Neural crest cell (in vitro differentiated cells): ENCODE data around the gene HMG20B. TPM values are rescaled to one million over a fixed set of nuclear protein-coding genes. Genes with fewer than 3 reads are reported as not detected.
A peak's percentile ranks its signal among the peaks of the same experiment; 100 is the strongest.

Experiments
- DNase-seq: peaks from one replicate; pipeline ENCODE4 v3.0.0; 2021; ENCODE audit warnings: low read depth, mixed read lengths, low spot score
- H3K27ac Mint-ChIP-seq: one replicate; pipeline ENCODE4 v1.8.0; 2021; ENCODE audit warnings: mild to moderate bottlenecking, mixed read lengths; ENCODE audit not compliant: unreplicated experiment
- H3K27me3 Mint-ChIP-seq: 2 replicates; pipeline ENCODE4 v1.8.0; 2021; ENCODE audit warnings: low read depth, mild to moderate bottlenecking, mixed read lengths
- H3K36me3 Mint-ChIP-seq: 2 replicates; pipeline ENCODE4 v1.8.0; 2021; ENCODE audit warnings: low read depth, mild to moderate bottlenecking, mixed read lengths
- H3K4me1 Mint-ChIP-seq: 2 replicates; pipeline ENCODE4 v1.8.0; 2021; ENCODE audit warnings: mixed read lengths
- H3K4me3 Mint-ChIP-seq: one replicate; pipeline ENCODE4 v1.8.0; 2021; ENCODE audit warnings: mild to moderate bottlenecking, mixed read lengths
- H3K9me3 Mint-ChIP-seq: 2 replicates; pipeline ENCODE4 v1.8.0; 2021; ENCODE audit warnings: mixed read lengths
- CTCF ChIP-seq: fragments of 200-600 bp; sonication (generic); conservative IDR thresholded peaks from 2 replicates; pipeline ENCODE4 v1.5.0; 2021; ENCODE audit warnings: antibody characterized with exemption, mild to moderate bottlenecking
- total RNA-seq: library from RNA; stranded (reverse); gene quantifications from 2 replicates; pipeline ENCODE4 v1.2.1, GENCODE V29; 2021

HMG20B gene
- total RNA-seq, 1 donor from 2014 or later, result 79.6 TPM

- no peaks in the 10 kb centered on the region for H3K4me1 Mint-ChIP-seq
- H3K4me3 Mint-ChIP-seq, result no peak overlapping the region
- H3K9me3 Mint-ChIP-seq, result no peaks in the 10 kb centered on the region
- H3K27me3 Mint-ChIP-seq, result no peaks in the 10 kb centered on the region
- no peak for DNase-seq
- H3K27ac Mint-ChIP-seq, result peak overlapping the region; percentile 67
- no peak for TF ChIP-seq CTCF
- no peaks in the 10 kb centered on the region for H3K36me3 Mint-ChIP-seq
Observed at GRCh38 chr19:3614858-3615505, 42.2 kb downstream of the HMG20B start.

- no peaks in the 10 kb centered on the region for H3K27me3 Mint-ChIP-seq
- H3K4me1 Mint-ChIP-seq, result no peaks in the 10 kb centered on the region
- no peak for TF ChIP-seq CTCF
- H3K9me3 Mint-ChIP-seq, result no peaks in the 10 kb centered on the region
- no peaks in the 10 kb centered on the region for H3K36me3 Mint-ChIP-seq
- peak overlapping the region; percentile 67 for H3K27ac Mint-ChIP-seq
- DNase-seq, result no peak
- no peak overlapping the region for H3K4me3 Mint-ChIP-seq
Observed at GRCh38 chr19:3615524-3616135, 42.9 kb downstream of the HMG20B start.

GRCh38 chr19:3617463-3617862 is 44.7 kb downstream of the HMG20B start:
- Mint-ChIP-seq H3K9me3 (no peaks in the 10 kb centered on the region), H3K27ac (no peak overlapping the region), H3K36me3 (no peaks in the 10 kb centered on the region), H3K4me3 (peak overlapping the region; percentile 31), H3K27me3 (no peaks in the 10 kb centered on the region), H3K4me1 (no peaks in the 10 kb centered on the region)
- DNase-seq, result no peak
- no peak for TF ChIP-seq CTCF

GRCh38 chr19:3618144-3618810 is 45.5 kb downstream of the HMG20B start:
- DNase-seq, result peak; percentile 48
- Mint-ChIP-seq H3K27ac (no peak overlapping the region), H3K4me1 (no peaks in the 10 kb centered on the region), H3K4me3 (no peak overlapping the region), H3K27me3 (no peaks in the 10 kb centered on the region), H3K9me3 (no peaks in the 10 kb centered on the region), H3K36me3 (no peaks in the 10 kb centered on the region)
- peak; percentile 76 for TF ChIP-seq CTCF

- TF ChIP-seq CTCF, result no peak
- Mint-ChIP-seq H3K4me3 (no peak overlapping the region), H3K27ac (no peak overlapping the region), H3K36me3 (no peaks in the 10 kb centered on the region), H3K27me3 (no peaks in the 10 kb centered on the region), H3K9me3 (no peaks in the 10 kb centered on the region), H3K4me1 (no peaks in the 10 kb centered on the region)
- no peak for DNase-seq
Observed at GRCh38 chr19:3618811-3619630, 46.3 kb downstream of the HMG20B start.
